HG02884 (cell line): Measurements from ENCODE around the gene ZGLP1.
"Not testable (repeated sequence)": the region's sequence is repeated elsewhere in the genome, so short reads cannot be mapped to it uniquely, and the experiment has no call there.

ENCODE experiments used
- ATAC-seq: cut with Tn5 transposase; IDR thresholded peaks from one replicate; pipeline ENCODE4 v1.9.1; 2021; ENCODE audit warnings: mild to moderate bottlenecking, moderate library complexity; ENCODE audit not compliant: unreplicated experiment

The ZGLP1 gene

GRCh38 chr19:10309423-10309822, at the start of gene ZGLP1:
ZGLP1 (minus strand) TSS chr19:10309815.
- ATAC-seq = no peak

- ATAC-seq = no peak
These were observed 46.8 kb upstream of the ZGLP1 start for GRCh38 chr19:10356431-10356830.

- no peak for ATAC-seq
These were observed 44.3 kb upstream of the ZGLP1 start for GRCh38 chr19:10353793-10354391.

- ATAC-seq = no peak
These were observed 43.4 kb upstream of the ZGLP1 start for GRCh38 chr19:10352764-10353671.

- no peak for ATAC-seq
These were observed 36.9 kb upstream of the ZGLP1 start for GRCh38 chr19:10346509-10346908.

GRCh38 chr19:10344780-10345179, 35.2 kb upstream of the ZGLP1 start:
- ATAC-seq = no peak

- ATAC-seq = no peak
These were observed 33.9 kb upstream of the ZGLP1 start for GRCh38 chr19:10343495-10343894.

- ATAC-seq = no peak
These were observed 30.4 kb upstream of the ZGLP1 start for GRCh38 chr19:10339977-10340376.

GRCh38 chr19:10339380-10339960, 29.9 kb upstream of the ZGLP1 start, which contains the start of gene ICAM3:
ICAM3 (minus strand) TSS chr19:10339624; CDS start chr19:10339614, 10 bp downstream.
- peak; percentile 54 for ATAC-seq

- no peak for ATAC-seq
These were observed 29.3 kb upstream of the ZGLP1 start for GRCh38 chr19:10338940-10339339.

- ATAC-seq = not testable (repeated sequence)
These were observed 27.1 kb upstream of the ZGLP1 start for GRCh38 chr19:10336725-10337124.

GRCh38 chr19:10335352-10335985, 25.9 kb upstream of the ZGLP1 start:
- no peak for ATAC-seq

GRCh38 chr19:10334588-10335351, 25.2 kb upstream of the ZGLP1 start:
- no peak for ATAC-seq

- no peak for ATAC-seq
These were observed 24.4 kb upstream of the ZGLP1 start for GRCh38 chr19:10333758-10334587.

- ATAC-seq = peak; percentile 84
These were observed 23.5 kb upstream of the ZGLP1 start, which contains the start of gene RAVER1 for GRCh38 chr19:10332965-10333757. RAVER1 (minus strand) TSS chr19:10333529; CDS start chr19:10333507, 22 bp downstream.

- ATAC-seq = no peak
These were observed 22.7 kb upstream of the ZGLP1 start for GRCh38 chr19:10332158-10332964.

- ATAC-seq = no peak
These were observed 19.9 kb upstream of the ZGLP1 start for GRCh38 chr19:10329555-10329954.
